ENCODE measurements around the gene NOTCH1.

- no peak for TF ChIP-seq CTCF (conservative IDR thresholded peaks at IDR 0.05)
- TF ChIP-seq ZFX (IDR thresholded peaks at IDR 0.05), result no peak
Measured at GRCh38 chr9:136521537-136521936, 24.3 kb downstream of the NOTCH1 start.

Data from C4-2B (cell line).